ENCODE results near the gene AHNAK2.

- TF ChIP-seq CTCF (conservative IDR thresholded peaks at IDR 0.05 in 1 of 2, IDR thresholded peaks at IDR 0.05 in 1 of 2; ENCODE audit: low read depth in 1 of 2, low read length in 2 of 2) (no peak), EZH2 (IDR thresholded peaks at IDR 0.05; ENCODE audit: low read length, missing control alignments) (no peak)
Observed at GRCh38 chr14:104929268-104930230, 48.6 kb downstream of the AHNAK2 start.

All from fibroblast of lung (primary cell).